ENCODE data around the gene NFATC1.

NFATC1 gene

GRCh38 chr18:79529991-79530390 is 134.3 kb downstream of the NFATC1 start:
- no CpG with 5 or more reads among the region's 24 CpGs for WGBS, 2 donors (ENCODE audit: extremely low coverage in 2 of 2, insufficient read length in 2 of 2, insufficient replicate concordance in 1 of 2)
- no peak overlapping the region for H2BK15ac ChIP-seq (ENCODE audit: low read length)
- H2AFZ ChIP-seq (ENCODE audit: low read length) = no peak overlapping the region
- no peak overlapping the region for H4K8ac ChIP-seq (ENCODE audit: low read depth, low read length)
- H3K27ac ChIP-seq (replicated peaks; ENCODE audit: low read length) = no peak overlapping the region
- H3K14ac ChIP-seq (ENCODE audit: low read length) = no peak overlapping the region
- H3K36me3 ChIP-seq (replicated peaks in 1 of 2; ENCODE audit: control insufficient read depth in 2 of 2, insufficient read depth in 2 of 2, low read length in 2 of 2) = no peaks in the 10 kb centered on the region
- no peaks in the 10 kb centered on the region for H3K9me3 ChIP-seq (replicated peaks in 1 of 2; ENCODE audit: control insufficient read depth in 2 of 2, insufficient read depth in 1 of 2, low read depth in 1 of 2, low read length in 2 of 2)
- no peaks in the 10 kb centered on the region for H3K4me1 ChIP-seq (ENCODE audit: control insufficient read depth in 2 of 2, insufficient read depth in 1 of 2, low read depth in 1 of 2, low read length in 2 of 2)
- H3K23ac ChIP-seq (ENCODE audit: low read depth, low read length, poor library complexity) = no peak overlapping the region
- peak overlapping the region; percentile 29 for H3K18ac ChIP-seq (ENCODE audit: low read length)
- DNase-seq (ENCODE audit: low spot score) = no peak
- H4K91ac ChIP-seq (ENCODE audit: low read depth, low read length, poor library complexity) = no peak overlapping the region
- no peak overlapping the region for H2AK5ac ChIP-seq (ENCODE audit: low read depth, low read length)
- no peak overlapping the region for H3K4me2 ChIP-seq (ENCODE audit: insufficient read depth, low read length, poor library complexity, severe bottlenecking)
- H3K4ac ChIP-seq (ENCODE audit: low read length) = no peak overlapping the region
- H2BK12ac ChIP-seq (ENCODE audit: low read length) = no peak overlapping the region
- no peak overlapping the region for H3K9ac ChIP-seq (ENCODE audit: low read depth, low read length, poor library complexity)
- no peak overlapping the region for H3K4me3 ChIP-seq (ENCODE audit: low read length in 2 of 2)
- peaks cover 0 to 35% (median 0%) of the 10 kb centered on the region in 3 experiments for H3K27me3 ChIP-seq (ENCODE audit: control insufficient read depth in 3 of 3, insufficient read depth in 3 of 3, low read depth in 1 of 3, low read length in 3 of 3)
- H3K79me1 ChIP-seq (ENCODE audit: low read depth, low read length) = no peaks in the 10 kb centered on the region
- H2BK120ac ChIP-seq (ENCODE audit: low read depth, low read length) = no peak overlapping the region
- no peak overlapping the region for H2BK5ac ChIP-seq (ENCODE audit: low read length)

GRCh38 chr18:79530821-79531220 is 135.1 kb downstream of the NFATC1 start:
- no peak overlapping the region for H3K14ac ChIP-seq (ENCODE audit: low read length)
- DNase-seq (ENCODE audit: low spot score) = no peak
- no peaks in the 10 kb centered on the region for H3K9me3 ChIP-seq (replicated peaks in 1 of 2; ENCODE audit: control insufficient read depth in 2 of 2, insufficient read depth in 1 of 2, low read depth in 1 of 2, low read length in 2 of 2)
- H2BK120ac ChIP-seq (ENCODE audit: low read depth, low read length) = no peak overlapping the region
- H3K4ac ChIP-seq (ENCODE audit: low read length) = no peak overlapping the region
- H3K4me3 ChIP-seq (ENCODE audit: low read length in 2 of 2) = no peak overlapping the region
- peak overlapping the region; percentile 37 for H2AK5ac ChIP-seq (ENCODE audit: low read depth, low read length)
- no CpG with 5 or more reads among the region's 18 CpGs for WGBS, 2 donors (ENCODE audit: extremely low coverage in 2 of 2, insufficient read length in 2 of 2, insufficient replicate concordance in 1 of 2)
- no peak overlapping the region for H3K4me2 ChIP-seq (ENCODE audit: insufficient read depth, low read length, poor library complexity, severe bottlenecking)
- H3K4me1 ChIP-seq (ENCODE audit: control insufficient read depth in 2 of 2, insufficient read depth in 1 of 2, low read depth in 1 of 2, low read length in 2 of 2) = no peaks in the 10 kb centered on the region
- H3K18ac ChIP-seq (ENCODE audit: low read length) = no peak overlapping the region
- no peaks in the 10 kb centered on the region for H3K36me3 ChIP-seq (replicated peaks in 1 of 2; ENCODE audit: control insufficient read depth in 2 of 2, insufficient read depth in 2 of 2, low read length in 2 of 2)
- H3K27ac ChIP-seq (replicated peaks; ENCODE audit: low read length) = no peak overlapping the region
- peak overlapping the region; percentile 20 for H3K23ac ChIP-seq (ENCODE audit: low read depth, low read length, poor library complexity)
- H4K91ac ChIP-seq (ENCODE audit: low read depth, low read length, poor library complexity) = no peak overlapping the region
- H2BK5ac ChIP-seq (ENCODE audit: low read length) = no peak overlapping the region
- no peak overlapping the region for H2BK12ac ChIP-seq (ENCODE audit: low read length)
- H2BK15ac ChIP-seq (ENCODE audit: low read length) = no peak overlapping the region
- H3K79me1 ChIP-seq (ENCODE audit: low read depth, low read length) = no peaks in the 10 kb centered on the region
- no peak overlapping the region for H3K9ac ChIP-seq (ENCODE audit: low read depth, low read length, poor library complexity)
- H4K8ac ChIP-seq (ENCODE audit: low read depth, low read length) = no peak overlapping the region
- H3K27me3 ChIP-seq (ENCODE audit: control insufficient read depth in 3 of 3, insufficient read depth in 3 of 3, low read depth in 1 of 3, low read length in 3 of 3) = peaks cover 0 to 36% (median 0%) of the 10 kb centered on the region in 3 experiments
- H2AFZ ChIP-seq (ENCODE audit: low read length) = no peak overlapping the region

DNA sequence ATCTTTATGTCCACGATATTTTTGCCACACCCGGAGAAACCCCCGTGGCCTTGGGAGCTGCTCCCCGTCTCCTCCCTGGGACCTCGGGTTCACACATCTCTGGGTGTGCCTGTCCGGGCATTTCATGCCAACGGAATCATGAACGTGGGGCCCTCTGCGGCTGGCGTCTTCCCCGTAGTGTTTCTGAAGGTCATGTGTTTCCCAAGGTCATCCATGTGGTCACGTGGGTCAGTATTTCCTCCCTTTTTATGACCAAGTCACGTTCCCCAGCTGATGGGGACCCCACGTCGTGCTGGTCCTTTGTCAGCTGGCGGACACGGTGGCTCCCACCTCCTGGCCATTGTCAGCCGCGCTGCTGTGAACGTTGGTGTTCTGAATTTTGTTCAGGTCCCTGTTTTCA is 135.7 kb downstream of the NFATC1 start:
- Histone ChIP-seq H2BK120ac (ENCODE audit: low read depth, low read length) (no peak overlapping the region), H3K79me1 (ENCODE audit: low read depth, low read length) (no peaks in the 10 kb centered on the region), H3K27me3 (ENCODE audit: control insufficient read depth in 3 of 3, insufficient read depth in 3 of 3, low read depth in 1 of 3, low read length in 3 of 3) (peaks cover 0 to 41% (median 0%) of the 10 kb centered on the region in 3 experiments), H3K4me3 (ENCODE audit: low read length in 2 of 2) (no peak overlapping the region), H3K4me1 (ENCODE audit: control insufficient read depth in 2 of 2, insufficient read depth in 1 of 2, low read depth in 1 of 2, low read length in 2 of 2) (no peaks in the 10 kb centered on the region), H3K27ac (replicated peaks; ENCODE audit: low read length) (no peak overlapping the region), H3K23ac (ENCODE audit: low read depth, low read length, poor library complexity) (no peak overlapping the region), H4K8ac (ENCODE audit: low read depth, low read length) (no peak overlapping the region), H2AFZ (ENCODE audit: low read length) (no peak overlapping the region), H3K4ac (ENCODE audit: low read length) (no peak overlapping the region), H3K9me3 (replicated peaks in 1 of 2; ENCODE audit: control insufficient read depth in 2 of 2, insufficient read depth in 1 of 2, low read depth in 1 of 2, low read length in 2 of 2) (no peaks in the 10 kb centered on the region), H3K4me2 (ENCODE audit: insufficient read depth, low read length, poor library complexity, severe bottlenecking) (no peak overlapping the region), H3K18ac (ENCODE audit: low read length) (no peak overlapping the region), H2BK15ac (ENCODE audit: low read length) (no peak overlapping the region), H3K9ac (ENCODE audit: low read depth, low read length, poor library complexity) (no peak overlapping the region), H3K14ac (ENCODE audit: low read length) (no peak overlapping the region), H2BK12ac (ENCODE audit: low read length) (no peak overlapping the region), H3K36me3 (replicated peaks in 1 of 2; ENCODE audit: control insufficient read depth in 2 of 2, insufficient read depth in 2 of 2, low read length in 2 of 2) (no peaks in the 10 kb centered on the region), H2BK5ac (ENCODE audit: low read length) (no peak overlapping the region), H4K91ac (ENCODE audit: low read depth, low read length, poor library complexity) (no peak overlapping the region), H2AK5ac (ENCODE audit: low read depth, low read length) (no peak overlapping the region)
- no peak for DNase-seq (ENCODE audit: low spot score)
- no CpG with 5 or more reads among the region's 20 CpGs for WGBS, 2 donors (ENCODE audit: extremely low coverage in 2 of 2, insufficient read length in 2 of 2, insufficient replicate concordance in 1 of 2)

- Histone ChIP-seq H3K4me3 (ENCODE audit: low read length in 2 of 2) (no peak overlapping the region), H3K14ac (ENCODE audit: low read length) (no peak overlapping the region), H3K4me2 (ENCODE audit: insufficient read depth, low read length, poor library complexity, severe bottlenecking) (no peak overlapping the region), H3K4me1 (ENCODE audit: control insufficient read depth in 2 of 2, insufficient read depth in 1 of 2, low read depth in 1 of 2, low read length in 2 of 2) (no peaks in the 10 kb centered on the region), H3K79me1 (ENCODE audit: low read depth, low read length) (no peaks in the 10 kb centered on the region), H4K91ac (ENCODE audit: low read depth, low read length, poor library complexity) (no peak overlapping the region), H3K4ac (ENCODE audit: low read length) (no peak overlapping the region), H2AK5ac (ENCODE audit: low read depth, low read length) (no peak overlapping the region), H3K27ac (replicated peaks; ENCODE audit: low read length) (no peak overlapping the region), H2BK120ac (ENCODE audit: low read depth, low read length) (no peak overlapping the region), H4K8ac (ENCODE audit: low read depth, low read length) (no peak overlapping the region), H3K9me3 (replicated peaks in 1 of 2; ENCODE audit: control insufficient read depth in 2 of 2, insufficient read depth in 1 of 2, low read depth in 1 of 2, low read length in 2 of 2) (no peaks in the 10 kb centered on the region), H2AFZ (ENCODE audit: low read length) (no peak overlapping the region), H3K9ac (ENCODE audit: low read depth, low read length, poor library complexity) (no peak overlapping the region), H2BK5ac (ENCODE audit: low read length) (no peak overlapping the region), H2BK12ac (ENCODE audit: low read length) (no peak overlapping the region), H3K27me3 (ENCODE audit: control insufficient read depth in 3 of 3, insufficient read depth in 3 of 3, low read depth in 1 of 3, low read length in 3 of 3) (peaks cover 0 to 41% (median 0%) of the 10 kb centered on the region in 3 experiments), H2BK15ac (ENCODE audit: low read length) (no peak overlapping the region), H3K18ac (ENCODE audit: low read length) (no peak overlapping the region), H3K36me3 (replicated peaks in 1 of 2; ENCODE audit: control insufficient read depth in 2 of 2, insufficient read depth in 2 of 2, low read length in 2 of 2) (no peaks in the 10 kb centered on the region), H3K23ac (ENCODE audit: low read depth, low read length, poor library complexity) (no peak overlapping the region)
- no peak for DNase-seq (ENCODE audit: low spot score)
- no CpG with 5 or more reads among the region's 18 CpGs for WGBS, 2 donors (ENCODE audit: extremely low coverage in 2 of 2, insufficient read length in 2 of 2, insufficient replicate concordance in 1 of 2)
These were observed 136.2 kb downstream of the NFATC1 start for GRCh38 chr18:79531926-79532312.

Data from neuronal stem cell (in vitro differentiated cells).